Nephron (organoid): ENCODE measurements around the gene FBXO17.
A peak's percentile ranks its signal among the peaks of the same experiment; 100 is the strongest.

Experiments
- H3K27ac Mint-ChIP-seq, 3 experiments: 2 replicates each; pipeline ENCODE4 v1.8.0; 2020; ENCODE audit warnings: mixed read lengths in 3 of 3, mild to moderate bottlenecking in 2 of 3, moderate library complexity in 1 of 3
- H3K27me3 Mint-ChIP-seq: 2 replicates; pipeline ENCODE4 v1.8.0; 2021; ENCODE audit warnings: low read depth, mild to moderate bottlenecking, moderate library complexity, mixed read lengths
- H3K36me3 Mint-ChIP-seq: 2 replicates; pipeline ENCODE4 v1.8.0; 2020; ENCODE audit warnings: low read depth, mixed read lengths
- H3K4me1 Mint-ChIP-seq: 2 replicates; pipeline ENCODE4 v1.8.0; 2020; ENCODE audit warnings: mixed read lengths
- H3K4me3 Mint-ChIP-seq, 3 experiments: 2 replicates each; pipeline ENCODE4 v1.8.0; 2020; ENCODE audit warnings: mild to moderate bottlenecking in 3 of 3, mixed read lengths in 3 of 3, moderate library complexity in 2 of 3
- H3K9me3 Mint-ChIP-seq: 2 replicates; pipeline ENCODE4 v1.8.0; 2020; ENCODE audit warnings: mixed read lengths
- CTCF ChIP-seq, 3 experiments: fragments of 200-600 bp; sonication (generic); IDR thresholded peaks; one replicate each; pipeline ENCODE4 v1.5.0; 2021; ENCODE audit warnings: antibody characterized with exemption in 3 of 3; ENCODE audit not compliant: unreplicated experiment in 3 of 3

Gene FBXO17

GRCh38 chr19:38975214-38975860 is at the start of gene FBXO17:
Gene FBXO17, minus strand, starts transcription at chr19:38975742. Its CDS starts 25,423 bp downstream, at chr19:38950319.
- Mint-ChIP-seq H3K36me3 (peaks cover 20% of the 10 kb centered on the region), H3K27me3 (no peaks in the 10 kb centered on the region), H3K4me1 (peaks cover 41% of the 10 kb centered on the region), H3K27ac (peak within 1 kb of the TSS; percentile 99), H3K9me3 (no peaks in the 10 kb centered on the region), H3K4me3 (peak within 1 kb of the TSS; percentile 93 to 99 (median 96))
- TF ChIP-seq CTCF (IDR thresholded peaks at IDR 0.05; ENCODE audit: unreplicated experiment in 3 of 3): no peak

GRCh38 chr19:39024875-39025641 is 49.5 kb upstream of the FBXO17 start:
- Mint-ChIP-seq H3K4me1 (no peaks in the 10 kb centered on the region), H3K9me3 (peaks cover 3% of the 10 kb centered on the region), H3K27ac (no peak overlapping the region), H3K36me3 (peaks cover 15% of the 10 kb centered on the region), H3K4me3 (no peak overlapping the region), H3K27me3 (peaks cover 4% of the 10 kb centered on the region)
- no peak for TF ChIP-seq CTCF (IDR thresholded peaks at IDR 0.05; ENCODE audit: unreplicated experiment in 3 of 3)

GRCh38 chr19:39021063-39021462 is 45.5 kb upstream of the FBXO17 start:
- Mint-ChIP-seq H3K36me3 (peaks cover 2% of the 10 kb centered on the region), H3K27me3 (peaks cover 3% of the 10 kb centered on the region), H3K4me1 (no peaks in the 10 kb centered on the region), H3K4me3 (no peak overlapping the region), H3K9me3 (peaks cover 1% of the 10 kb centered on the region), H3K27ac (no peak overlapping the region)
- TF ChIP-seq CTCF (IDR thresholded peaks at IDR 0.05; ENCODE audit: unreplicated experiment in 3 of 3): no peak

GRCh38 chr19:39017646-39018045 is 42.1 kb upstream of the FBXO17 start:
- Mint-ChIP-seq H3K9me3 (peaks cover 2% of the 10 kb centered on the region), H3K36me3 (no peaks in the 10 kb centered on the region), H3K4me1 (no peaks in the 10 kb centered on the region), H3K4me3 (no peak overlapping the region), H3K27ac (no peak overlapping the region), H3K27me3 (peaks cover 3% of the 10 kb centered on the region)
- no peak for TF ChIP-seq CTCF (IDR thresholded peaks at IDR 0.05; ENCODE audit: unreplicated experiment in 3 of 3)

GRCh38 chr19:39017026-39017425 is 41.5 kb upstream of the FBXO17 start:
- Mint-ChIP-seq H3K27me3 (peaks cover 3% of the 10 kb centered on the region), H3K27ac (no peak overlapping the region), H3K36me3 (no peaks in the 10 kb centered on the region), H3K9me3 (peaks cover 2% of the 10 kb centered on the region), H3K4me3 (no peak overlapping the region), H3K4me1 (no peaks in the 10 kb centered on the region)
- TF ChIP-seq CTCF (IDR thresholded peaks at IDR 0.05; ENCODE audit: unreplicated experiment in 3 of 3): no peak
